Keratinocyte (primary cell): ENCODE data around the gene GOLGA6L10. TPM values are rescaled to one million over a fixed set of nuclear protein-coding genes. Genes with fewer than 3 reads are reported as not detected.
"Not testable (repeated sequence)": the region's sequence is repeated elsewhere in the genome, so short reads cannot be mapped to it uniquely, and the experiment has no call there.

ENCODE experiments used
- DNase-seq: peaks from one replicate; pipeline ENCODE4 v3.0.0-alpha.2; 2011; ENCODE audit warnings: low read depth, missing footprints, low spot score
- FAIRE-seq: peaks from 2 replicates; lab custom pipeline; 2011; peaks lifted over from hg19 to GRCh38; lab: Jason Lieb, UNC
- H2AFZ ChIP-seq: 2 replicates; pipeline ENCODE4 v1.6.0; 2012; ENCODE audit warnings: low read length, control low read depth, inconsistent platforms; ENCODE audit not compliant: control insufficient read depth
- H3K27ac ChIP-seq: 2 replicates; pipeline ENCODE4 v1.5.1; 2011; ENCODE audit warnings: low read length; ENCODE audit not compliant: control insufficient read depth, insufficient read depth
- H3K27me3 ChIP-seq: 3 replicates; pipeline ENCODE4 v1.6.0; 2011; ENCODE audit warnings: low read length; ENCODE audit not compliant: control insufficient read depth, insufficient read depth; ENCODE audit errors: extremely low read depth
- H3K36me3 ChIP-seq, 2 experiments: 2 replicates in 1 of 2; 3 replicates in 1 of 2; pipeline ENCODE4 v1.5.1; 2011; ENCODE audit warnings: low read length in 2 of 2, mild to moderate bottlenecking in 1 of 2; ENCODE audit not compliant: control insufficient read depth in 2 of 2, insufficient read depth in 2 of 2; ENCODE audit errors: extremely low read depth in 1 of 2
- H3K4me1 ChIP-seq: 3 replicates; pipeline ENCODE4 v1.5.1; 2011; ENCODE audit warnings: low read length; ENCODE audit not compliant: control insufficient read depth, insufficient read depth; ENCODE audit errors: extremely low read depth
- H3K4me2 ChIP-seq: 3 replicates; pipeline ENCODE4 v1.6.0; 2011; ENCODE audit warnings: low read depth, low read length; ENCODE audit not compliant: control insufficient read depth, insufficient read depth; ENCODE audit errors: extremely low read depth
- H3K4me3 ChIP-seq, 3 experiments: fragments of 200-600 bp in 1 of 3; sonication (generic) in 1 of 3; 2 replicates in 2 of 3; 3 replicates in 1 of 3; pipeline ENCODE4 v1.5.1; 2011 to 2016; ENCODE audit warnings: low read length in 3 of 3, mild to moderate bottlenecking in 3 of 3, control low read depth in 2 of 3, inconsistent platforms in 1 of 3, low read depth in 1 of 3, mixed read lengths in 1 of 3, mixed run types in 1 of 3, moderate library complexity in 1 of 3; ENCODE audit not compliant: control insufficient read depth in 2 of 3, insufficient read depth in 2 of 3; ENCODE audit errors: extremely low read depth in 1 of 3
- H3K79me2 ChIP-seq: 2 replicates; pipeline ENCODE4 v1.6.0; 2012; ENCODE audit warnings: low read length; ENCODE audit not compliant: control insufficient read depth, insufficient read depth
- H3K9ac ChIP-seq: 3 replicates; pipeline ENCODE4 v1.6.0; 2011; ENCODE audit warnings: low read length; ENCODE audit not compliant: control insufficient read depth, insufficient read depth; ENCODE audit errors: extremely low read depth
- H3K9me1 ChIP-seq: 3 replicates; pipeline ENCODE4 v1.6.0; 2011; ENCODE audit warnings: low read length; ENCODE audit not compliant: control insufficient read depth, insufficient read depth; ENCODE audit errors: extremely low read depth
- H3K9me3 ChIP-seq: 2 replicates; pipeline ENCODE4 v1.5.1; 2012; ENCODE audit warnings: low read depth, low read length; ENCODE audit not compliant: control insufficient read depth
- H4K20me1 ChIP-seq: 3 replicates; pipeline ENCODE4 v1.6.0; 2011; ENCODE audit warnings: low read length; ENCODE audit not compliant: control insufficient read depth, insufficient read depth; ENCODE audit errors: extremely low read depth
- EZH2 ChIP-seq: IDR thresholded peaks from one replicate; pipeline ENCODE4 v1.6.1; 2012; ENCODE audit warnings: inconsistent platforms, mild to moderate bottlenecking, low read length, moderate library complexity
- dilution Hi-C: fragments of 300-500 bp; cut with MboI; formaldehyde crosslinking; loops from one replicate; pipeline ENCODE4 v1.7.0; 2020; ENCODE audit warnings: low sequenced_read_pairs; ENCODE audit not compliant: extremely low pct_ligation_motif_present
- polyA plus RNA-seq, 5 experiments: library from polyadenylated mRNA; depleted of rRNA in 3 of 5; stranded (reverse) in 3 of 5; stranded (forward) in 1 of 5; unstranded in 1 of 5; fragments of >200 nt; gene quantifications; 1 replicate in 1 of 5; 2 replicates in 3 of 5; 3 replicates in 1 of 5; pipeline versions ENCODE4 v1.2.1 to v1.2.3, GENCODE V29; 2011 to 2012; ENCODE audit warnings: missing spikeins in 2 of 5, low read depth in 1 of 5, low replicate concordance in 1 of 5
- TF ChIP-seq, protein P1 (sequence below), 3 experiments: IDR thresholded peaks in 1 of 3; conservative IDR thresholded peaks in 1 of 3; optimal IDR thresholded peaks in 1 of 3; 2 replicates in 2 of 3; 3 replicates in 1 of 3; pipeline versions ENCODE3 to v1.5.1; 2011; ENCODE audit warnings: low read length in 3 of 3, mild to moderate bottlenecking in 3 of 3, moderate library complexity in 2 of 3, control low read depth in 1 of 3, inconsistent platforms in 1 of 3; ENCODE audit not compliant: insufficient read depth in 2 of 3; ENCODE audit errors: extremely low read depth in 1 of 3

Gene GOLGA6L10
- polyA plus RNA-seq, 1 donor (not counting 4 experiments of a cell fraction or from before 2014, with no cell fraction given), result 1.6 TPM

DNA sequence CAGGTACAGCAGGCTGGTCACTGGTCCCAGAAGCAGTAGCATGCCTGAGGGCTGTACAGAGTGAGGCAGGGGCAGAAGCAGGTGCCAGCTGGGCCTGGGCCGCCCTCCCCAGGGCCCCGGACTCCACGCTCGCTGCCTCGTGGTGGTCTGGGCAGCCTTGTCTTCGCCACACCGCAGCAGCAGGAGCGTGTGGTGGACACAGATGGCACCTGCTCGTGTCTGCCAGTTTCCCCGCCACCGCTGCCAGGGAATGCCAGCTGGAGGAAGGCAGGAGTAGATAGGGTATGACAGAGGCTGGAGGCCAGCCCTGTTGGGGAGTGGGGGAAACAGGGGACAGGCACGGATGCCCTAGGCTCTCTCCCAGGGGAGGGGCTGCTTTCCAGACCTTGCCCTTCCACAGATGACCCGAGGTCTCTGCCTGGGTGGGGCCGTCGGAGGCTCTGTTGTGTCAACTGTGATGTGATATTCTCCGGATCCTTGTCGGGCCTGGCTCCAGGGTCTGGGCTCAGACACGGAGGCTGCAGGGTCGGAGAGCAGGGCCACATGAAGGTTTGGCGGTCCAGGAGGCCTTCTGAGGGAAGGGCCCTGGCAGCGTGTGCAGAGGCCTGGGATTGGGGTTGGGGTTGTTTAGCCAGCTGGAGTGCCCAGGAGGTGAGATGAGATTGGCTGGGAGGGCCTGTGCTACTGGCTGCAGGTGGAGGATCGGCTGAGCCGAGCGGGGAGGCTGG, 33.6 kb downstream of the GOLGA6L10 start:
- Histone ChIP-seq H3K79me2 (no peaks in the 10 kb centered on the region), H4K20me1 (no peaks in the 10 kb centered on the region), H3K4me1 (no peaks in the 10 kb centered on the region), H3K27me3 (no peaks in the 10 kb centered on the region), H3K4me3 (no peak overlapping the region), H2AFZ (no peak overlapping the region), H3K4me2 (no peak overlapping the region), H3K9me3 (no peaks in the 10 kb centered on the region), H3K9ac (no peak overlapping the region), H3K27ac (no peak overlapping the region), H3K9me1 (no peaks in the 10 kb centered on the region), H3K36me3 (no peaks in the 10 kb centered on the region)
- TF ChIP-seq, protein P1, sequence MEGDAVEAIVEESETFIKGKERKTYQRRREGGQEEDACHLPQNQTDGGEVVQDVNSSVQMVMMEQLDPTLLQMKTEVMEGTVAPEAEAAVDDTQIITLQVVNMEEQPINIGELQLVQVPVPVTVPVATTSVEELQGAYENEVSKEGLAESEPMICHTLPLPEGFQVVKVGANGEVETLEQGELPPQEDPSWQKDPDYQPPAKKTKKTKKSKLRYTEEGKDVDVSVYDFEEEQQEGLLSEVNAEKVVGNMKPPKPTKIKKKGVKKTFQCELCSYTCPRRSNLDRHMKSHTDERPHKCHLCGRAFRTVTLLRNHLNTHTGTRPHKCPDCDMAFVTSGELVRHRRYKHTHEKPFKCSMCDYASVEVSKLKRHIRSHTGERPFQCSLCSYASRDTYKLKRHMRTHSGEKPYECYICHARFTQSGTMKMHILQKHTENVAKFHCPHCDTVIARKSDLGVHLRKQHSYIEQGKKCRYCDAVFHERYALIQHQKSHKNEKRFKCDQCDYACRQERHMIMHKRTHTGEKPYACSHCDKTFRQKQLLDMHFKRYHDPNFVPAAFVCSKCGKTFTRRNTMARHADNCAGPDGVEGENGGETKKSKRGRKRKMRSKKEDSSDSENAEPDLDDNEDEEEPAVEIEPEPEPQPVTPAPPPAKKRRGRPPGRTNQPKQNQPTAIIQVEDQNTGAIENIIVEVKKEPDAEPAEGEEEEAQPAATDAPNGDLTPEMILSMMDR (optimal IDR thresholded peaks at IDR 0.05 in 1 of 3, IDR thresholded peaks at IDR 0.05 in 1 of 3, conservative IDR thresholded peaks at IDR 0.05 in 1 of 3; ENCODE audit: extremely low read depth in 1 of 3, insufficient read depth in 2 of 3, low read length in 3 of 3), result no peak
- no peak for TF ChIP-seq EZH2
- dilution Hi-C loops, result no loop called here
- DNase-seq, result no peak
- FAIRE-seq, result no peak

DNA sequence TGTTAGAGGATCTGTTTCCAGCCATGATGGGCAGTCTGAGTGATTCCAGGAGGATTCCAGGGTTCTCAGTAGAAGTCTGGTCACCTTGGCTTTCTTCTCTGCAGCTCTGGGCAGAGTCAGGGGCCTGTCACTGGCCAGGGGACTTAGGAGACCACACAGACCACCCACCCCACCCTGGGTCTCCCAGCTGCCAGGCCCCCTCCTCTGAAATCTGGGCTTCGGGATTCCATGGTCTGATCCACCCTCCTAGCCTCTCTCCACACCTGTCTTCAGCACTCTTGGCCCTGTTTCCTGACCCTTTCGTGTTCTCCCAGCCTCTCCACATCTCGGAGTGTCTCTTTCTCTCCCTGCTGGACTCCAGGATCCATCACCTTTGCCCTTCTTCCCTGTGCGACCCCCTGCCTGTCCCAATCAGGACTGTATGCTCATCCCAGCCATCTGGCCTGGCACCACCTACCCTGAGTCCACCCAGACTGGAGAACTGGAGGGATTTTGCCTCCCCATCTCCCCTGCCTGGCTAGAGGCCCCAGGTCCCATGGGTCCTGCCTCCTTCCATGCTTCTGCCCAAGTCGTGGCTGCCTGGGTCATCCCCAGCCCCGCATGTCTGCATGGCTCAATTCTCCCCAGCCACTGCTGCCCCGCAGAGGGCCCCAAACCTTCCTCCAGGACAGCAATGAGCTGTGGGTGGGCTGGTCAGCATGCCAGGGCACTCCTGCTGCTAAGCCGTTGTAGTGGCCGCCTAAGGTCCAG, 34.3 kb downstream of the GOLGA6L10 start:
- no peaks in the 10 kb centered on the region for H3K9me3 ChIP-seq
- H3K9ac ChIP-seq, result no peak overlapping the region
- dilution Hi-C loops, result no loop called here
- no peaks in the 10 kb centered on the region for H3K79me2 ChIP-seq
- no peaks in the 10 kb centered on the region for H3K36me3 ChIP-seq
- no peaks in the 10 kb centered on the region for H3K9me1 ChIP-seq
- no peaks in the 10 kb centered on the region for H4K20me1 ChIP-seq
- no peaks in the 10 kb centered on the region for H3K27me3 ChIP-seq
- no peaks in the 10 kb centered on the region for H3K4me1 ChIP-seq
- DNase-seq, result no peak
- H3K4me2 ChIP-seq, result no peak overlapping the region
- no peak for FAIRE-seq
- no peak overlapping the region for H3K27ac ChIP-seq
- TF ChIP-seq EZH2, result no peak
- TF ChIP-seq, protein P1 (optimal IDR thresholded peaks at IDR 0.05 in 1 of 3, IDR thresholded peaks at IDR 0.05 in 1 of 3, conservative IDR thresholded peaks at IDR 0.05 in 1 of 3; ENCODE audit: extremely low read depth in 1 of 3, insufficient read depth in 2 of 3, low read length in 3 of 3), result no peak
- no peak overlapping the region for H3K4me3 ChIP-seq
- H2AFZ ChIP-seq, result no peak overlapping the region

GRCh38 chr15:82313951-82314768, 35.1 kb downstream of the GOLGA6L10 start:
- DNase-seq, FAIRE-seq, H3K9ac ChIP-seq, dilution Hi-C loops, H4K20me1 ChIP-seq, H3K4me1 ChIP-seq, H3K79me2 ChIP-seq, H2AFZ ChIP-seq, H3K9me3 ChIP-seq, H3K9me1 ChIP-seq, H3K4me2 ChIP-seq, H3K27me3 ChIP-seq, H3K27ac ChIP-seq, H3K36me3 ChIP-seq, H3K4me3 ChIP-seq: not testable (repeated sequence)
